Measurements from ENCODE around the gene FOSB.

Gene FOSB

DNA sequence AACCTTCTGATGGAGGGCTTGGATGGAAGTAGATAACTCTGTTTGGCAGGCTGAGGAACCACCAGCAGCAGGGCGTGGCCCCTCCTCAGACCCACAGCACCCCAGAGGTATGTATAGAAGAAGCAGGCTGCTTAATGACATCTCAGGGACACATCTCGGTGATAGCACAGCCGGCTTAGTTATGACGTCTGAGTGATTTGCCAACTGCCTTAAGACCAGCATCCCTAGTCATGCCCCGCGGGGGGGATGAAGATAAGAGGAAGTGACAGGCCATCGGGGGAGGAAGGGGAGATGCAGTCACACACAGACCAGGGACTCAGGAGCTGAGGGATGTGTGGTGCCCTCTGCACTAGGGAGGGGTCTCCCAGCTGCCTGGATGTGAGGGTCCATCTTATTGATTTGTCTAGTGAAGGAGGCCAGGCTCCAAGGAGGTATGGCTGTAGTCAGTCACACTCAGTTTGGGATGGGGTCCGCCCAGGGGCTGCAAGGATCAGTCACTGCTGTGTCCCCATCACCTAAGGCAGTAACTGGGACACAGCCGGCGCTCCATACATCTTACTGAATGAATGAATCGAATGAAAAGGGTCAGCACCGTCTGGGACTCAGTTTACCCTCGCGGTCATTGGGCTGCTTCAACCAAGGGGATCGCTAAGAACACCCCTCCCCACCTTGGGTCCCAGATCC is 24.9 kb upstream of the FOSB start:
- peak; percentile 38 for DNase-seq (ENCODE audit: low spot score)

DNA sequence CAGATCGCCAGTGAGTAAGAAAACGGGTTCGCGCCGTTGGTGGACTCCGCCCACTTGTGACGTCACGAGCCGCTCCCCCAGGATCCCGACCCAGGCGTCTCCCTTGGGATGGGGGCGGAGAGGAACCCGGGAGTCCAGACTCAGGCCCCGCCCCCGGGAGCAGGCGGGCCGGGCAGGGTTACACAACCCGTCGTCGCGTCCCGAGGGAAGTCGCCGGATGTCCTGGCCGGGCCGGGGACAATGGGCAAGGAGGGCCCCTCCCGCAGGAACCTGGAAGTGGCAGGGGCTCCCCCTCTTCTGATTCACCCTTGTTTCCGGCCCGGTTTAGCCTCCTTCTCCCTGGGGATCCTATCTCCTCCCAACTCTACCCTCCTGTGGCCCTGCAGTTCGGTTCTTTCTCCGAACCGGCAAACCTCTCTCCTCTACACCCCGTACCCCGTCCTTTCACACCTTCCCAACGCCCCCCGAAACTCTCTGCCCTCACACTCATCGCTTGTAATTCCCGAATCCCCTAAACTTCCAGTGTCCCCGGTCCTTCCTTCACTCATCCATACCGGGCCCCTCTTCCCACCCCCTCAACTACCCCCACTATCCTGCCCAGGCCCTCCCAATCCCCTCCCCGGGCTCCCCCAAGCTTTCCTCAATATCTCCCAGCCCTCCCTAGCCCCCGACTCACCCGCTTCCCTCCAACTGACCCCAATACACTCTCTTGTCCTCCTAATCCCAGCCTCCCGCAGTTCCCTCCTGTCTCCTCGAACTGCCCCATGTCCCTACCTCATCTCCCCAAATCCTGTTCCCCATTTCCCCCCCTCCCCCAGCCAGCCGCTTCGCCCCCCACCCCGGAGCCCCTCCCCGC is 24.1 kb upstream of the FOSB start:
- peak; percentile 31 for DNase-seq (ENCODE audit: low spot score)

DNA sequence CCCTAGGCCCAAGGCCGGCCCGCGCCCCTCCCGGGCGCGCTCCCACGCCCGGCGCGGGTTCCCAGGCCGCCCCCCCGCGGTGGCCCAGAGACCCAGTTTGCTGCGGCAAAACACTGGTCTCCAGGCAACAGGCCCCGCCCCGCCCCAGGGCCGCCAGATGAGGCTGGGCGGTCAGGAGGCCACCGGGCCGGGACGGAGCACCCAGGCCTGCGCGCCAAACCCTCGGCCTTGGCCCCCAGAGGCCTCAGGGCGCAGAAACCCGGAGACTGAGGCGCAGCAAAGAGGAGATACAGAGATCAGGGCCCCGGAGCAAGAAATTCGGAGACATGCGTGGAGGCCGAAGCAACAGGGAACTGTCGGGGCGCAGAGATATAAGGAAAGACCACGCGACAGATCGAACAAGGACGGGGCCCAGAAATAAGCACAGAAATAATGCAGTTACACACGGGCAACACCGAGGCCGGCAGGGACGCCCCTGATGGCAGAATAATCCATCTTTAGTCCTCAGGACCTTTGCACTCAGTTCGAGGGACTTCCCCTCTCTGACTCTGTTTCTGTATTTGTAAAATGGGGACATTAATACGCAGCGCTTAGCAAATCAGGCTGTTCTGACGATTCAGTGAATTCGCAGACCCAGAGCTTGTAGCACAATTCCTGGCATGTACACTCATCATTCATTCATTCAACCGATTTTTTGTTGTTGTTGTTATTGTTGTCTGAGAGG is 23.3 kb upstream of the FOSB start:
- peak; percentile 73 for DNase-seq (ENCODE audit: low spot score)

DNA sequence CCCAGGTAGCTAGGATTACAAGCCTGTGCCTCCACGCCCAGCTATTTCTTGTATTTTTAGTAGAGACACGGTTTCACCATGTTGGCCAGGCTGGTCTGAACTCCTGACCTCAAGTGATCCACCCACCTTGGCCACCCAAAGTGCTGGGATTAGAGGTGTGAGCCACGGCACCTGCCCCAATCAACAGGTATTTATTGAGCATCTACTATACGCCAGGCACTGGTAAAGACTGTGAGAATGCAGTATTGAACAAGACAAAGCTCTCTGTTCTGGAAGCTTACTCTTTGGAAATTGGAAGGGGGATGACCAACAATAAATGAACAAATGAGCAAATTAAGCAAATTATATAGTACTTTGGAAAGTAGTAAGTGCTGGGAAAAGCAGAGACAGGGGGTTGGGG is 22.7 kb upstream of the FOSB start:
- DNase-seq (ENCODE audit: low spot score), result no peak

DNA sequence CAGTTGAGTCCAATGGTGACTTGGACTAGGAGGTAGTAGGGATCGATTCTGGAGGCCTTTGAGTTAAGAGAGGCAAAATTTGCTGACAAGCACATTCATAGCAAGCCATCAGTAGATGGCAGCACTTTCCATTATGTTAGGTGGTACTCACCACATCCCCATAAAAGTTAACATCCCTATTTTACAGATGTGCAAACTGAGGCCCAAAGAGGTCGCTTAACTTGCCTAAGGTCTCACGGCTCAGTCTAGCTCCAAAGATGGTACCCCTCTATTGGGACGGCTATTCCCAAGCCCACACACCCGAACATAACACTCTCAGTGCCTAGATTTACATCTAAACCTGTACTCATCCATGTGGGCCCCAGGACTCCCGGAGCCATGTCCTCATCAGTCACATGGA is 21.5 kb upstream of the FOSB start:
- DNase-seq (ENCODE audit: low spot score), result peak; percentile 34

DNA sequence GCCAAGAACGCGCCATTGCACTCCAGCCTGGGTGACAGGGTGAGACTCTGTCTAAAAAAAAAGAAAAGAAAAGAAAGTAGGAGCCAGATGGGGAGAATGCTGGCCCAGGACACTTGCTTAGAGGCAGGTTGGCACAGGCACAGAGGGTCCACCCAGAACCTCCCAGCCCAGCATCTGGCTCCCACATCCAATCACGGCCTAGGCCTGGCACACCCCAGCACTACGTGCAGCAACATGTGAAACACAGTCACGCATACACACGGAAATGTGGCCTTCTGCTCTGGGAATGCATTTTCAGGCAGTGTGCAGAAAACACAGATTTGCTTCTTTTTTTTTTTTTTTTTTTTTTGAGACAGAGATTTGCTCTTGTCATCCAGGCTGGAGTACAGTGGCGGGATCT is 20.9 kb upstream of the FOSB start:
- no peak for DNase-seq (ENCODE audit: low spot score)

DNA sequence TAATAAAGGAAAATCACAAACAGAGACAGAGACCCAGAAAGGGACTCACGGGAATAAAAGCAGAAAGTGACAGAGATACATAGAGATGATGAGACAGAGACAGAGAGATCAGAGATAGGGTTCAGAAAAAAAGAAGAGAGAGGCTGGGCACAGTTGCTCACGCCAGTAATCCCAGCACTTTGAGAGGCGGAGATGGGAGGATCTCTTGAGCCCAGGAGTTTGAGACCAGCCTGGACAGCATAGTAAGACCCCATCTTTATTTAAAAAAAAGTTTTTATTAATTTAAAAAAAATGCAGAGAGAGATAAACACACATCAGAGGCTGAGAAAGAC is 19.4 kb upstream of the FOSB start:
- no peak for DNase-seq (ENCODE audit: low spot score)

DNA sequence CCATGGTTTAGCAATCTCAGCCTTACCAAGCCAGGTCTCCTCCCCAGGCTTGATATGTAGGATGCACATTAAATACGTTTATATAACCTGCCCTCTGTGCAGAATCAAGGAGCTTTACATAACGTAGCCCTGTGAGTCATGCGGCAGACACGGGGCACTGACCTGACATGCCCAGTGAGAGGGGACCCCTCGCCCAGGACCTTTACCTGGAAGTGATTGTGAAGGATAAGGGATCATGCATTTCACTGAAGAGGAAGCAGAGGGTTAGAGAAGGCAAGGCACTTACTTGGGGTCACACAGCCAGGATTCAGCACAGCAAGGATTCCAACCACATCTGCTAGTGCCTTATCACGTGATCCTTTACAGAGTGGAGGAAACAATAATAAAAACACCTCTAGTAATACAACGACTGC is 18.9 kb upstream of the FOSB start:
- DNase-seq (ENCODE audit: low spot score), result no peak

DNA sequence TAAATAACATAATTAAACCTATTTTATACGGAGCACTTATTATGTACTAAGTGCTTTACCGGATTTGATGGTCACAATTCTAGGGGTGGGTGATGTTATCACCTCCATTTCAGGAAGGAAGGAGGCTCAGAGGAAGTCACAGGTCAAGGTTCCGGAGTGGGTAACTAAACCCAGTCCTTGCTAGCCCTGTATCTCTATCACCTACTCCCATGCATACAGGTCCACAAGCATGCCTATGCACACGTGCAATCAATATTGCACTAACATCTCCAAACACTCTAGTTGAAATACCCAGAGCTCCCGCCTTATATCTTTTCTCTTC is 17.8 kb upstream of the FOSB start:
- DNase-seq (ENCODE audit: low spot score), result peak; percentile 55

DNA sequence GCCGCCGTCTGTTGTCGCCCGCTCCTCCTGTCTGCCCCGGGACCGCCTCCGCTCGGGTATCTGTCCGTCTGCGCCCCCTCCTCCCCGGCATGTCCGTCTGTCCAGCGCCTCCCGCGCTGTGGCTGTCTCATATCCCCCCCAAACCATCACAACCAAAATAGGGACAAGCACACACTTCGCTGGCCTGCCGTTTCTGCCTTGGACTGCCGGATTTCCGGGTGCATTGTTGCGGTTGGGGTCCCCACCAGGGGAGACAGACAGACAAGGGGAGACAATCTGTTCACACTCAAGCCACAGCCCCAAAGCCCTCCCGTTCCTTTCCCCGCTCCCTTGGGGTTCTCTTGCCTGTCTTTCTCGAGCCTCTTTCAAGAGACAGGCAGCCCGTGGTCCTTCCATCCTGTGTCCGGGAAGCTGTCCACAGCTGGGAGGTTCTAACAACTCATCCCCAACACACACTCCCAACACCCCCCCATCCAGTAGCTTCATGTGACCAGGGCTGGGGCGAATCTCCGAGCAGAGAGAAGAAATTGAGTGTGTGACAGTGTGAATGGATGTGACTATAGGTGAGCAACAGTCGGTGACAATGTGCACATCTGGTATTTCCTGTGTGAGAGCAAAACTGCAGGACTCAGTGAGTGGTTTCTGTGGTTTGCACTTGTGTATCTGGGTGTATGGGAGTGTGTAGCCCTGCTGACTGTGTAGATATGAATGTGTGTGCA is 16.5 kb upstream of the FOSB start:
- peak; percentile 64 for DNase-seq (ENCODE audit: low spot score)

DNA sequence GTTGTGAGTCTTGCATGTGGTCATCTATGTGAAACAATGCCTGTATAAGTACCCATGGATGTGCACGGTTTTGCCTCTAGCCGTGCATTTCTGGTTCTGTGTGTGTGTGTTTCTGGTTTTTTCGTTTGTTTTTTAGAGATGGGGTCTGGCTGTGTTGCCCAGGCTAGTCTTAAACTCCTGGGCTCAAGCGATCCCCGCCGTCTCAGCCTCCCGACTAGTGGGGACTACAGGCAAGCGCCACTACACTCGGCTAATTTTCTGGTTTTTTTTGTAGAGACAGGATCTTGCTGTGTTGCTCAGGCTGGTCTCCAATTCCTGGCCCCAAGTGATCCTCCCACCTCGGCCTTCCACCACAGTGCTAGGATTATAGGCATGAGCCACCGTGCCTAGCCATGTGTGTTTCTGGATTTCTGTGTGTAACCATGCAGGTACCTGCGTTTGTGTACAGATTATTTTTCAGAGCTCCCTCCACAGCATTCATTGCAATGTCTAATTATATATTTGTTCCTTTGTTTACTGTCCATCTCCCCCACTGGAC is 15.9 kb upstream of the FOSB start:
- DNase-seq (ENCODE audit: low spot score), result no peak

DNA sequence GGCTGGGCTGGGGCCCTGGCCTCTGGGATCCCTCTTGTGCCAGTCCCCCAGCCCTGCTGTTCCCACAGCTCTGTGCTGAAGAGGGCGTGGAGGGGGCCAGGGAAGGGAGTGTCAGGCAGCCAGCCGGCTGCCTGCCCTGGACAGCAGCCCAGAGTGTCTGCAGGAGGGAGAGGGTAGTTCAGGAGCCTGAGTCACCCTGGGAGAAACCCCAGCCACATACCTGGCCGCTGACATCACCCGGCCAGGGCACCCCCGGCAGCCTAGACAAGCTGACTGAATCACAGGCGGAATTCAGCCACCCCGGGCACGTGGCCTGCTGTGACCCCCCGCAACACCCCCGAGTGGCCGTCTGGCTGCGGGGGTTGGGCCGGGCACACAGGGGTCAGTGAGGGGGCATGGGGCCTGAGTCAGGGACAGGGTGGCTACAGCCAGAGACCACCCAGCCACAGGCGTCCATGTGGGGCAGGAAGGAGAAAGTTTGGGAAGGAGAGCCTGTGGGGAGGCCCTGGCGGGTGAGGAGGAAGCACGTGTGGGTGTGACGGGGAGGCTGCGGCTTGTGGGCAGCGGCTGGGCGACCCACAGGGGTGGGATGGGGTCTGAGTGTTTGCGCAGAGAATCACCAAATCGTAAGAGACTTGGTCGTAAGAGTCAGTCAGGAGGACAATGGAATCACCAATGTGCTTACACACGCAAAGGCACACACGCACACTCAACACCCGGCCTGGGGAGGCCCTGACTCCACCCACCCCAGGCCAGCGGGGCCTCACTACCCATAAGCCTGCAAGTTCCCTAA is 11.9 kb upstream of the FOSB start:
- DNase-seq (ENCODE audit: low spot score), result peak; percentile 51

DNA sequence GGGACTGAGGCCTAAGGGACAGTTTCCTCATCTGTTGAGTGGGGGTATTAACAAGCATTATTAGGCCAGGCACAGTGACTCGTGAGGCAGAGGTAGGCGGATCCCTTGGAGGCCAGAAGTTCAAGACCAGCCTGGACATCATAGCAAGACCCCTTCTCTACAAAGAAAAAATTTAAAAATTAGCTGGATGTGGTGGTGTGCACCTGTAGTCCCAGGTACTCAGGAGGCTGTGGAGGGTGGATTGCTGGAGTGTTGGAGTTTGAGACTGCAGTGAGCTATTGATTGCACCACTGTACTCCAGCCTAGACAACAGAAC is 11.3 kb upstream of the FOSB start:
- DNase-seq (ENCODE audit: low spot score), result no peak

DNA sequence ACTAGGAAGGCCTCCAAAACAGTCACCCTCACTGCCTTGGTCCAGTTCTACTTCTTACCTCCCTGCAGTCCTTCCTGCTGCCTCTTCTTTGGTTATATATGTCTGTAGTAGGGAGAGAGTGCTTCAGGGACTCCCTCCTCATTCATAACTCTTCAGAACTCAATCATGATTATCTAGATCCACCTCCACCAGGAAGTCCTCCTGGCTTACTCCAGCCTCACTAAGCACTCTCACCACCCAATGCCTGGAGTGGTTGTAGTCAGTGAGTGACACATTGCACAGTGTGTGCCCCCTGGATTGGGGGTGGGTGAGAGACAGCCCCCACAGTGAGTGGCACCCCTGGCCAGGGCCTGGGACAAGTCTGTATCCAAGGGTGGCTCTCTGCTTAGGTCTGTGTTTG is 10.0 kb upstream of the FOSB start:
- no peak for DNase-seq (ENCODE audit: low spot score)

DNA sequence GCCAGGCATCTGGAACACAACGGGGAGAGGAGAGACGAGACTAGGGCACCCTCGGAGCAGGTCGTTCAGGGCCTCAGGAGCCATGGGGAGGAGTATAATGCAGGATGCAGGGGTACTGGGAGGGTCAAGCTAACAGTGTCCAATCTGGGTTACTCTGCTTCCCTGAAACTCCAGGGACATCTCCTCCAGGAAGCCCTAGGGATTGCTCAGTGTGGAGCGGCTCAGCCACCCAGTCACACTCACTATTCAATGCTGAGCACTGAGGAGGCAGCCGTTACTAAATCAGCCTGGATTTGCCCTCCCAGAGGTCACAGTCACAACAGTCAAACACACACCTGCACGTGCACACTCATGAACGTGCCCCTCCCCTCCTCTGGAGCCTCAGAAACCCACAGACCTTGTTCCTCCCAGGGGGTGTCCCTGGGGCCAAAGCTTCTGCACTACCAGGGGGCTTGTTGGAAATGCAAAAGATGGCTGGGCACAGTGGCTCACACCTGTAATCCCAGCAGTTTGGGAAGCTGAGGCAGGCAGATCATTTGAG is 6.9 kb upstream of the FOSB start:
- no peak for DNase-seq (ENCODE audit: low spot score)

DNA sequence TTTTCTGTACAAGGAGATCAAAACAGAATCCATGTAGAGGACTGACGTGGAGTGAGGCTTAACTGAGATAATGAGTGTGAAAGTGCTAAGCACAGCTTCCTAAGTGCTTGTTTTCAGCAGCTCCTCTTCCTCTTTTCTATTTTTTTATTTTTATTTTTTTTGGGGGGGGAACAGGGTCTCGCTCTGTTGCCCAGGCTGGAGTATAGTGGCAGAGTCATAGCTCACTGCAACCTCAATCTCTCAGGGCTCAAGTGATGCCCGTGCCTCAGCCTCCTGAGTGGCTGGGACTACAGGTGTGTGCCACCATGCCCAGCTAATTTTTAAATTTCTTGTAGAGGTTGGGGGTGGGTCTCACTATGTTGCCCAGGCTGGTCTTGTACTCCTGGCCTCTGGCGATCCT is 5.6 kb upstream of the FOSB start:
- DNase-seq (ENCODE audit: low spot score), result no peak

DNA sequence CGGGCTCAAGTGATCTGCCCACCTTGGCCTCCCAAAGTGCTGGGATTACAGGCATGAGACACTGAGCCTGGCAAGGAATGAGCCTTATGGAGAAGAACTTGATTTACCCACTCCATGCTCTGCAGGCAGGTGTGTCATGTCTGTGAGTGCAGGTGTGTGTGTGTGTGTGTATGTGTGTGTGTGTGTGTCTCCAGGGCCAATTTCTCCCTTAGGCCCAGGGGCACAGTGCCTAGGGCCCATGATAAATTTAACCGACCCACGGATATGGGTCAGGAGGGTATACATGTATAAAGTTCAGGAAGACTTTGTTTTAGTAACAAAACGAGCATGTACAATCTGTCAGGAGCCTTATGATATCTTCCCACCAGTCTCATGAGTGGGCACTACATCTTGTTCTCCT is 4.6 kb upstream of the FOSB start:
- no peak for DNase-seq (ENCODE audit: low spot score)

DNA sequence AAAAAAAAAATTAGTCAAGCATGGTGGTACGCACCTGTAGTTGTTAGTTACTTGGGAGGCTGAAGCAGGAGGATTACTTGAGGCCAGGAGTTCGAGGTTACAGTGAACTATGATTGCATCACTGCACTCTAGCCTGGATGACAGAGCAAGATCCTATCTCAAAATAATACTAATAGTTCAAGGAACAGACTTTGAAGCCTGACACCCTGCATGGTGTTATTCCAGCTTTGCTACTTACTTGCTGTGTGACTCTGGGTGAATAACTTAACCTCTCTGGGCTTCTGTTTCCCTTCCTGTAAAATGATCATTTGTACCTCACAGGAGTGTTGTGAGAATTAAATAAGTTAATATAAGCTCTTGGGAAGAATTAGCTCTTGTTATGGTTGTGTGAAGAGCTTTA is 3.5 kb upstream of the FOSB start:
- DNase-seq (ENCODE audit: low spot score), result no peak

DNA sequence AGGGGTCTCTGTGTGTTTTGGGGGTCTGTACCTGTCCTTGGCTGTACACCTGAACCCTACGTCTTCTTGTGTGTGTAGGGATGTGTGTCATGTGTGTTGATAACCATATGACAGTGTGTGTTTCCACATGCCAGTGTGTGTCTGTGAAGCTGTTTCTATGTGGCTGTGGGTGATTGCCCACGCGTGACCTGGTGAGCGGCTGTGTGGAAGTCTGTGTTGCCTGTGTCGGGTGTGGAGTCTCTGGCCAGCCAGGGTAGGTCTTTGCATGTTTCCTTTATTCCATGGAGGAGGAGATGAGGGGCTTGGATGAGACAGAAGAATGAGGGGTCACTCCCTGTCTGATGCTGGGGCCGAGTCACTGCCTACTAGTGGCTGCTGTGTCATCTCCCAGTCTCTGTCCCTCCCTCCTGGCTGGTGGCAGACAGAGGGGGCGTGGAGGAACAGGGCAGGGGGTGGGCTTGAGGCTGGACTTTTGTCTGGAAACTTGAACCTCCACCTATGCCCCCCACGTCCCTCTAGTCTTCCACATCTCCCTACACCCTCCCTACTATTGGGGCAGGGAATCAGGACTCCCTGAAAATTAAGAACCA is 2.8 kb upstream of the FOSB start:
- no peak for DNase-seq (ENCODE audit: low spot score)

DNA sequence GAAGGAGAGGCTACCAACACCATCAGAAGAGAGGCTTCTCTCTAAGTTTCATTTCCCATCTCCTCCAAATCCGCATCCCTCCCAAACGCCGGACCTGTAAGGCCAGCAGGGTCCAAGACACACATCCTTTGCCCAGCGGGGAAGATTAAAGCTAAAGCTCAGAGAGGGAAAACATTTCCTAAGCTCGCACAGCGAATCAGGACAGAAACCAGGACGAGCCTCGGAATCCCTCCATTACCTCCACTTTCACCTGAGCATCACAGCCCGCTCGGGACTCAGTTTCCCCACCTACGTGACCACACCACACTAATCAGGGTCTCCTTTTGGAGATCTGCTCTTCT is 711 bp upstream of the FOSB start:
- DNase-seq (ENCODE audit: low spot score), result no peak

DNA sequence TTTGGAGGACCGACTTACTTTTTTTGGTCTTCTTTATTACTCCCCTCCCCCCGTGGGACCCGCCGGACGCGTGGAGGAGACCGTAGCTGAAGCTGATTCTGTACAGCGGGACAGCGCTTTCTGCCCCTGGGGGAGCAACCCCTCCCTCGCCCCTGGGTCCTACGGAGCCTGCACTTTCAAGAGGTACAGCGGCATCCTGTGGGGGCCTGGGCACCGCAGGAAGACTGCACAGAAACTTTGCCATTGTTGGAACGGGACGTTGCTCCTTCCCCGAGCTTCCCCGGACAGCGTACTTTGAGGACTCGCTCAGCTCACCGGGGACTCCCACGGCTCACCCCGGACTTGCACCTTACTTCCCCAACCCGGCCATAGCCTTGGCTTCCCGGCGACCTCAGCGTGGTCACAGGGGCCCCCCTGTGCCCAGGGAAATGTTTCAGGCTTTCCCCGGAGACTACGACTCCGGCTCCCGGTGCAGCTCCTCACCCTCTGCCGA is 409 bp downstream of the FOSB start:
- peak; percentile 32 for DNase-seq (ENCODE audit: low spot score)

All from CD4-positive, alpha-beta T cell treated with Interleukin-6 at 100 ng/mL for 8 hours (primary cell).